ENCODE measurements around the gene SMIM33. TPM values are rescaled to one million over a fixed set of nuclear protein-coding genes. Genes with fewer than 3 reads are reported as not detected.
A peak's percentile ranks its signal among the peaks of the same experiment; 100 is the strongest.
"Not testable (repeated sequence)": the region's sequence is repeated elsewhere in the genome, so short reads cannot be mapped to it uniquely, and the experiment has no call there.

The SMIM33 gene
- total RNA-seq, 1 experiment from 2014 or later, result not detected

DNA sequence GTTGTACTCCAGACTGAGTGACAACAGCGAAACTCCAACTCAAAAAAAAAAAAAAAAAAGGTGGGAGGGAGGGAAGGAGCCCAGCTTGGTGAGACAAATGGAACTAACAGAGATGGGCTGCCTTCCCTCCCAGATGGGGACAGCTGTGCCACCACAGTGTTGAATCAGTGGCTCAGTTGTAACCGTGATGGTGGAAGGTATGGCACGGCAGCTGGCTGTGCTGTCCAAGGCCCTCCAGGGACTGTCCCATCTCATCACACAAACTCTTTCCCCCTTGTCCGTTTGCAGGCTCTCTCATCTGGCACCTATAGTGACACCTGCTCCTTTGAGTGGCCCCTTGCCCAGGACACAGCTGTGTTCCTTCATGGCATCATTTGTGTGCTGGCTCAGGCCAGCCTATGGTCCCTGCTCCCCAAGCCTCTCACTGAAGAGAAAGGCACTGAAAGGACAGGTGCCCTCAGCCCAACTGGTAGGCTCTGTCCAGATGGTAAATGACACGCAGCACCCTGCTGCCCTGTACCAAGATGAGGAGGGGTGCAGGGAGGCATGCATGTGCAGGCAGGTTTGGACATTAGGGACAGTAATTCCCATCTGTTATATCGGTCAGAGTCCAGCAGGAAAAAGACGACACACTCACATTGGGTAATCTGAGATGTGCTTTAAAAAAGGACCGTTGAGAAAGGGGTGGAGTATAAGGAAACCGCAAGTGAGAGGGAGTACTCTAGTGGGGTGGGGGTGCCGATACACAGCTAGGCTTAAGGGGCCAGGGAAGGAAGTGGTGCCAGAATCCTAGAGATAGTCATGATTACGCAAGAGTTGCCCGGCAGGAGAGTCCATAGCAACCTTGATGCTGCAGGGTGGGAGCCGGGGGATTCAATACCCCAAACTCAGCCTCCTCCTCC is 4.3 kb downstream of the SMIM33 start:
- POLR2A ChIA-PET, result interaction anchor here (1.7 kb wide), 1 partner anchor 28 kb away, joined by 4 read pairs; no protein-coding TSS in a partner anchor

GRCh38 chr5:139475865-139476617 is 5.2 kb downstream of the SMIM33 start:
- no peak overlapping the region for H3K4me3 Mint-ChIP-seq (ENCODE audit: unreplicated experiment)
- TSS peak; percentile 8 for BruUV-seq (replicated peaks)
- H3K27me3 Mint-ChIP-seq (ENCODE audit: insufficient read depth, unreplicated experiment), result no peaks in the 10 kb centered on the region
- no peak overlapping the region for H3K27ac Mint-ChIP-seq (ENCODE audit: low read depth, unreplicated experiment)
- POLR2A ChIA-PET, result interaction anchor here (0.6 kb wide), 1 partner anchor 10 kb away, joined by 3 read pairs; no protein-coding TSS in a partner anchor
- TF ChIP-seq, protein P1, sequence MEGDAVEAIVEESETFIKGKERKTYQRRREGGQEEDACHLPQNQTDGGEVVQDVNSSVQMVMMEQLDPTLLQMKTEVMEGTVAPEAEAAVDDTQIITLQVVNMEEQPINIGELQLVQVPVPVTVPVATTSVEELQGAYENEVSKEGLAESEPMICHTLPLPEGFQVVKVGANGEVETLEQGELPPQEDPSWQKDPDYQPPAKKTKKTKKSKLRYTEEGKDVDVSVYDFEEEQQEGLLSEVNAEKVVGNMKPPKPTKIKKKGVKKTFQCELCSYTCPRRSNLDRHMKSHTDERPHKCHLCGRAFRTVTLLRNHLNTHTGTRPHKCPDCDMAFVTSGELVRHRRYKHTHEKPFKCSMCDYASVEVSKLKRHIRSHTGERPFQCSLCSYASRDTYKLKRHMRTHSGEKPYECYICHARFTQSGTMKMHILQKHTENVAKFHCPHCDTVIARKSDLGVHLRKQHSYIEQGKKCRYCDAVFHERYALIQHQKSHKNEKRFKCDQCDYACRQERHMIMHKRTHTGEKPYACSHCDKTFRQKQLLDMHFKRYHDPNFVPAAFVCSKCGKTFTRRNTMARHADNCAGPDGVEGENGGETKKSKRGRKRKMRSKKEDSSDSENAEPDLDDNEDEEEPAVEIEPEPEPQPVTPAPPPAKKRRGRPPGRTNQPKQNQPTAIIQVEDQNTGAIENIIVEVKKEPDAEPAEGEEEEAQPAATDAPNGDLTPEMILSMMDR (IDR thresholded peaks at IDR 0.05; ENCODE audit: unreplicated experiment), result no peak
- peaks cover 15% of the 10 kb centered on the region for H3K36me3 Mint-ChIP-seq (ENCODE audit: insufficient read depth, unreplicated experiment)
- CTCF ChIA-PET, result interaction anchor here (0.7 to 2.5 kb wide), 2 partner anchors 54 to 99 kb away, joined by 4 to 8 read pairs; no protein-coding TSS in a partner anchor
- H3K4me1 Mint-ChIP-seq (ENCODE audit: insufficient read depth, unreplicated experiment), result peaks cover 21% of the 10 kb centered on the region
- intact Hi-C loops (cut with micrococcal nuclease), result no loop called here
- no peaks in the 10 kb centered on the region for H3K9me3 Mint-ChIP-seq (ENCODE audit: unreplicated experiment)
- DNase-seq (ENCODE audit: unreplicated experiment), result no peak

More for the DNA sequence above, 4.3 kb downstream of the SMIM33 start:
- intact Hi-C loops (cut with micrococcal nuclease), result no loop called here
- H3K27me3 Mint-ChIP-seq (ENCODE audit: insufficient read depth, unreplicated experiment), result no peaks in the 10 kb centered on the region
- H3K9me3 Mint-ChIP-seq (ENCODE audit: unreplicated experiment), result no peaks in the 10 kb centered on the region
- peaks cover 15% of the 10 kb centered on the region for H3K4me1 Mint-ChIP-seq (ENCODE audit: insufficient read depth, unreplicated experiment)
- H3K27ac Mint-ChIP-seq (ENCODE audit: low read depth, unreplicated experiment), result no peak overlapping the region
- H3K4me3 Mint-ChIP-seq (ENCODE audit: unreplicated experiment), result no peak overlapping the region
- H3K36me3 Mint-ChIP-seq (ENCODE audit: insufficient read depth, unreplicated experiment), result peaks cover 15% of the 10 kb centered on the region
- TF ChIP-seq, protein P1 (IDR thresholded peaks at IDR 0.05; ENCODE audit: unreplicated experiment), result no peak
- no TSS peak for BruUV-seq (replicated peaks)
- CTCF ChIA-PET, result interaction anchor here (0.6 to 2.5 kb wide), 4 partner anchors 53 to 133 kb away, joined by 3 to 8 read pairs (median 4); partner anchors contain the start of gene PAIP2
- DNase-seq (ENCODE audit: unreplicated experiment), result peak; percentile 47

DNA sequence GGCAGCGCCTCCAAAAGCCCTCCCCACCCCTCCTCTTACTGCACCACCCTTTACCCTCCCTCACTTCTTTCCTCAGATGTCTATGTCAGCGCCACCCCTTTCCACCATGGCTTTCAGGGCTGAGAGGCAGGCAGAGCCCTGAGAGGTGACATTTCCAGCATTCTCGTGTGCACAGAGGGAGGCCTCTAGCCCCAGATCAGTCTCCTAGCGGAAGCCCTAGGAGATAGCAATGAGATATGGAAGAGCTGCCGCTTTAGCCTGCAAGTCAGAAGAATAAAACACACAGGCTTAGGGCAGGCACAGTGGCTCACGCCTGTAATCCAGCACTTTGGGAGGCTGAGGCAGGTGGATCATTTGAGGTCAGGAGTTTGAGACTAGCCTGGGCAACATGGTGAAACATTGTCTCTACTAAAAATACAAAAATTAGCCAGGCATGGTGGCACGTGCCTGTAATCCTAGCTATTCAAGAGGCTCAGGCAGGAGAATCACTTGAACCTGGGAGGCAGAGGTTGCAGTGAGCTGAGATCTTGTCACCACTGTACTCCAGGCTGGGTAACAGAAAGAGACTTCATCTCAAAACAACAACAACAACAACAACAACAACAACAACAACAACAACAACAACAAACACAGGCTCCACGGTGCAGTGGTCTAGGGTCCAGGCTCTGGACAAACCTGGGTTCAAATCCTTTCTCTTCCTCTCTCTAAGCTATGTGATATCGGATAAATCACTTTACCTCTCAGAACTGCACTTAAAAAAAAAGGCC is 8.0 kb downstream of the SMIM33 start:
- POLR2A ChIA-PET; DNase-seq (ENCODE audit: unreplicated experiment); intact Hi-C loops (cut with micrococcal nuclease); H3K27me3 Mint-ChIP-seq (ENCODE audit: insufficient read depth, unreplicated experiment); H3K4me3 Mint-ChIP-seq (ENCODE audit: unreplicated experiment); H3K9me3 Mint-ChIP-seq (ENCODE audit: unreplicated experiment); BruUV-seq (replicated peaks): not testable (repeated sequence)
- CTCF ChIA-PET, result interaction anchor here (0.6 to 1.3 kb wide), 5 partner anchors 11 to 263 kb away, joined by 3 to 6 read pairs (median 3); no protein-coding TSS in a partner anchor
- Mint-ChIP-seq H3K36me3 (ENCODE audit: insufficient read depth, unreplicated experiment) (peaks cover 22% of the 10 kb centered on the region), H3K4me1 (ENCODE audit: insufficient read depth, unreplicated experiment) (peaks cover 29% of the 10 kb centered on the region), H3K27ac (ENCODE audit: low read depth, unreplicated experiment) (peak overlapping the region; percentile 39)

DNA sequence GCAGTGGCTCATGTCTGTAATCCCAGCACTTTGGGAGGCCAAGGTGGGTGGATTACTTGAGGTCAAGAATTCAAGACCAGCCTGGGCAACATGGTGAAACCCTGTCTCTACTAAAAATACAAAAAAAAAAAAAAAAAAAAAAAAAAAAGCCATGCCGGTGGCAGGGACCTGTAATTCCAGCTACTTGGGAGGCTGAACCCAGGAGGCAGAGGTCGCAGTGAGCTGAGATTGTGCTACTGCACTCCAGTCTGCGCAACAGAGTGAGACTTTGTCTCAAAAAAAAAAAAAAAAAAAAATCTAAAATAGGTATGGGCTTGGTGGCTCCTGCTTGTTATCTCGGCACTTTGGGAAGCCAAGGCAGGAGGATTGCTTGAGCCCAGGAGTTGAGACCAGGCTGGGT is 8.9 kb downstream of the SMIM33 start:
- H3K27ac Mint-ChIP-seq (ENCODE audit: low read depth, unreplicated experiment); H3K27me3 Mint-ChIP-seq (ENCODE audit: insufficient read depth, unreplicated experiment); intact Hi-C loops (cut with micrococcal nuclease); H3K4me3 Mint-ChIP-seq (ENCODE audit: unreplicated experiment); DNase-seq (ENCODE audit: unreplicated experiment); H3K9me3 Mint-ChIP-seq (ENCODE audit: unreplicated experiment); BruUV-seq (replicated peaks): not testable (repeated sequence)
- ChIA-PET POLR2A (interaction anchor here (0.6 kb wide), 1 partner anchor 9 kb away, joined by 4 read pairs; no protein-coding TSS in a partner anchor), CTCF (interaction anchor here (0.8 to 1.2 kb wide), 2 partner anchors 10 to 15 kb away, joined by 3 read pairs; no protein-coding TSS in a partner anchor)
- peaks cover 22% of the 10 kb centered on the region for H3K36me3 Mint-ChIP-seq (ENCODE audit: insufficient read depth, unreplicated experiment)
- H3K4me1 Mint-ChIP-seq (ENCODE audit: insufficient read depth, unreplicated experiment), result peaks cover 24% of the 10 kb centered on the region

Data from MCF 10A (cell line).